Ishikawa (cell line): ENCODE results near the gene ARID4B.

Experiments
- CREB1 ChIP-seq: IDR thresholded peaks from 2 replicates; pipeline ENCODE4 v1.6.1; 2012; ENCODE audit warnings: low read depth
- MAX ChIP-seq: IDR thresholded peaks from 2 replicates; pipeline ENCODE4 v1.6.1; 2012
- REST ChIP-seq: IDR thresholded peaks from 2 replicates; pipeline ENCODE4 v1.6.1; 2012; ENCODE audit warnings: low read depth, mild to moderate bottlenecking
- TAF1 ChIP-seq: IDR thresholded peaks from 2 replicates; pipeline ENCODE4 v1.6.1; 2012; ENCODE audit warnings: low read depth, mild to moderate bottlenecking

GRCh38 chr1:235328271-235329138, 526 bp upstream of the ARID4B start, which contains the start of gene GGPS1:
- no peak for TF ChIP-seq REST
- TF ChIP-seq CREB1, result peak; percentile 47; the same call in 1 of the 2 replicates
- peak; percentile 47; the same call in 1 of the 2 replicates for TF ChIP-seq MAX
- TF ChIP-seq TAF1, result peak; percentile 74
